NCI-H2029 (cell line): Measurements from ENCODE around the gene NPEPPS.
"Not testable (repeated sequence)": the region's sequence is repeated elsewhere in the genome, so short reads cannot be mapped to it uniquely, and the experiment has no call there.

Experiments used
- DNase-seq: peaks from one replicate; lab custom pipeline; 2025; lab: John Stamatoyannopoulos, UW

The NPEPPS gene

GRCh38 chr17:47560517-47561043 lies 29.7 kb downstream of the NPEPPS start:
- DNase-seq: not testable (repeated sequence)

DNA sequence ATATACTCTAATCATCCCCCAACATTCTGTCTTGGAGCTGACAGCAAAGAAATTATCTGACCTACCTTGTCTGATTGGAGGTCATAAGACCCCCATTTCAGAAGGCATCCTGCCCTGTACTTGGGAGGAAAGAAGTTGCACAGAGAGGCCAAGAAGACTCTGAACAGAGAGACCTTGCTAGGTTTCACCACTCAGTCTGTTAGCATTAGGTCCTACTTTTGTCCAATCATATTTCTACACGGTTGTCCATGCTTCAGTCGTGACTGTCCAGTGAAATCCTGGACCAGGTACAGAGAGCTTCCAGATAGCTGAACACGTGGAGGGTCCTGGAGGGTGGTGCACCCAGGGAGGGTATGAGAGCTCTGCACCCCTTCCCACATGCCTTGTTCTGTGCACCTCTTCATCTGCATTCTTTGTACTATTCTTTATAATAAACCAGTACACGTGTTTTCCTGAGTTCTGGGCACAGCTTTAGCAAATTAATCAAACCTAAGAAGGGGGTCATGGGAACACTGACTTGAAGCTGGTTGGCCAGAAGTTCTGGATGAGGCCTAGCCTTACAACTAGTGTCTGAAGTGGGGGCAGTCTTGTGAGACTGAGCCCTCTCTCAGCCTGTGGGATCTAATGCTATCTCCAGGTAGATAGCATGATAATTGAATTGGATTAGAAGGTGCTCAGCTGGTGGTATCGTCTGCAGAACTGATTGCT lies 30.9 kb downstream of the NPEPPS start:
- not testable (repeated sequence) for DNase-seq

- not testable (repeated sequence) for DNase-seq
These were observed 31.4 kb downstream of the NPEPPS start for GRCh38 chr17:47562406-47562705.

- DNase-seq: not testable (repeated sequence)
These were observed 36.4 kb downstream of the NPEPPS start for GRCh38 chr17:47567261-47567660.

DNA sequence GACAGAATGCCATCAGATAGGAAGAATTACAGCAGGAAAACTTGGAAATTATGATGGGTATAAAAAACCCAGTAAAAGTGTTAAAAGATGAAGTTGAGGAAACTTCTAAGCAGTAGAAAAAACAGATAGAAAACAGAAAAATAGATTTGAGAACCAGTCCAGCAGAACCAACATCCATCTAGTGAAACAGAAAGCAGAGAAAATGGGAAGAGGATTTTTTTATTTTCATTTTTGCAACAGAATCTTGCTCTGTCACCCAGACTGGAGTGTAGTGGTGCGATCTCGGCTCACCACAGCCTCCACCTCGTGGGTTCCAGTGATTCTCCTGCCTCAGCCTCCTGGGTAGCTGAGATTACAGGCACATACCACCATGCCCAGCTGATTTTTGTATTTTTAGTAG lies 41.7 kb downstream of the NPEPPS start:
- not testable (repeated sequence) for DNase-seq

- DNase-seq: peak; percentile 27
These were observed 51.5 kb downstream of the NPEPPS start for GRCh38 chr17:47582416-47582815.

GRCh38 chr17:47586378-47587055 lies 55.6 kb downstream of the NPEPPS start:
- DNase-seq: not testable (repeated sequence)

- DNase-seq: not testable (repeated sequence)
These were observed 62.6 kb downstream of the NPEPPS start for GRCh38 chr17:47593522-47593921.

DNA sequence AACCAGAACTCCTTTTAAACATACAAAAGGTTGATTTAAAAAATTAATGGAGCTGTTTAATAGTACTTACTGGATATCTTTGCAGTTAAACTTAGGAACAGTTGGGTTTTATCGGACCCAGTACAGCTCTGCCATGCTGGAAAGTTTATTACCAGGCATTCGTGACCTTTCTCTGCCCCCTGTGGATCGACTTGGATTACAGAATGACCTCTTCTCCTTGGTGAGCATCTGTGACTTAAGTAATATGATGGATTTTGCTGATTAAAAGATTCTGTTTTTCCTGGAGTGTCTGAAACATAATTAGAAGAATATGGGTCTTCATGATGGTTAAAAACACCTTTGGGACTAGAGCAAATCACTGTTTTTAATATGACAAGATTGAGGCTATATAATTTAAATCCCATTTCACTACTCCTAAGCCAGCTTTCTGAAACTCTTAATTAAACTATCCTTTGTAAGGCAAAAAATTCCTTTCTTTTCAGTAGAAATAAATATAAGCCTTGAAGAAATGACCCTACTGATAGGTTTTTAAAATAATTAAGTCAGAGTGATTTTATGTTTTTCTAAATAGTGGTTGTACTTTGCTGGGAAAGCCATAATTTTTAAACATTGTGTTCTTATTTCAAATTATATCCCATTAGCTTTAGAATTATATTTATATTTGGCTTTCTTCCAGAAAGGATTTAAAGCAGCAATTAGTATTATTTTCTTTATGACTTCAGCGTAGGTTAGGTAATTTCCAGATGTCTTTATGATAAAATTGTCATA lies 73.1 kb downstream of the NPEPPS start:
- no peak for DNase-seq

GRCh38 chr17:47604598-47604927 lies 73.7 kb downstream of the NPEPPS start:
- no peak for DNase-seq

- DNase-seq: no peak
These were observed 74.1 kb downstream of the NPEPPS start for GRCh38 chr17:47605011-47605410.

DNA sequence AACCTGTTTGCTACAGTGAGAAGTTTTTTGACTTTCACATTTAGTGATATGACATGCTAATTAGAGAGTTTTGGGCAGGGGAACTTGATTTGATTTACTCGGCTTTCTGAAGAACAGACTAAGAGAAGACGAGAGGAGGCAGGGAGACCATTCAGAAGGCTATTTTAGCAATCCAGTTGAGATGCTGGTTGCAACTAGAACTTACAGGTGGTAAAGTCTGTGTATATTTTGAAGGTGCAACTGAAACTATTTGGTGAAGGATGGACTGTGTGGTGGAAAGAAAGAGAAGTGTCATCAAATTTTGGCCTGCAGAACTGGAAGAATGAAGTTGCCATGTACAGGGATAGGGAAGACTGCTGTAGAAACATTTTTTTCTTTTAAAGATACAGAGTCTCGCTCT lies 76.6 kb downstream of the NPEPPS start:
- DNase-seq: no peak

GRCh38 chr17:47611372-47612350 lies 80.8 kb downstream of the NPEPPS start:
- no peak for DNase-seq

- DNase-seq: no peak
These were observed 85.0 kb downstream of the NPEPPS start for GRCh38 chr17:47615766-47616424.

DNA sequence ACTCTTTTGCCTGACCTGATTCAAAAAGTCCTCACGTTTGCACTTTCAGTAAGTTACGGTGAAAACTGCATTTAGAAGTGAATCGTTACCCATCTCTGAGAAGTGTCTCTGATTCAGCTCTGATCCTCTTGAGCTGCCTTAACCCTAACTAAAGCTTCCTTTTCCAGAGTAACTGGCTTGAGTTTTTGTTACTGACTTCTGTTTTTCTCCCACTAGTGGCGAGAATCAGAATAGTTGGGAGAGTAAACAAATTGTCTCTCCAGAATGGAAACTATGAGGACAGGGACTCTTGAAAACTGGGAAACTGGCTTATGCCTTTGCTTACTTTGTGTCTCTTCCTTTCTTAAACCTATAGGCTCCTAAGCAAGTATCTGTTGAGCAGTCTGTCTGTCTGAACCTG lies 87.5 kb downstream of the NPEPPS start:
- no peak for DNase-seq

- DNase-seq: no peak
These were observed 89.8 kb downstream of the NPEPPS start for GRCh38 chr17:47620503-47621245.

DNA sequence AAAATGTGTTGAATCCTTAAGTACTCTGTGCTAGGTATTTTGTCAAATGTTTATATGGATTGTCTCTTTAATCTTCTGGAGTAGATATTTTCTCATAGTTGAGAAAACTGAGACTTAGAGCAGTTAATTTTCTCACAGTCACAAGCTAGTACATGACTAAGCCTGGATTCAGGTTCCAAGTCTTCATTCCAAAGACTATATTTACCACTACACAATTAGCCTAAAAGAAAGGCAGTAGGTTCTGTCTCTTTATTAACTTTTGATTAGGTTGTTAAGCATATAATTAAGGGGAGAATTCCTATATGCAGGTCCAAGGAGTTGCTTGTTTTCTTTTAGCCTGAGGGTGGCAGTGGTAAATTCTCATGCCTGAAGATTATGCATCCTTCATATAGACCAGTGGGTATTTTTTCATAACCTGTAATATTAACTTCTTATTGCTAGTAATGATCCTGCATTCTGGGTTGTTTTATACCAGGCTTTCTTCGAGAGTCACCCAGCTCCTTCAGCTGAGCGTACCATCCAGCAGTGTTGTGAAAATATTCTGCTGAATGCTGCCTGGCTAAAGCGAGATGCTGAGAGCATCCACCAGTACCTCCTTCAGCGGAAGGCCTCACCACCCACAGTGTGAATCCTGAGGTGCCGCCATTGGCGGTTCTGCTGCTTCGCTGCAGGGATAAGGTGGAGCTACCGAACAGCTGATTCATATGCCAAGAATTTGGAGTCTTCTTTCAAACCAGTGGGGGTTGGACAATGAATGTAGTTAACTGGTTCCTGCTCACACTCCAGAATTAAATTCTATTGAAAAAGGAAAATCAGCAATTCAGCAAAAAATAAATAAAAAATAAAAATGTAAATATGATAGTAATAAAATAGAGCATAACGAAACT lies 90.6 kb downstream of the NPEPPS start:
- no peak for DNase-seq

GRCh38 chr17:47622180-47622549 lies 91.3 kb downstream of the NPEPPS start:
- DNase-seq: no peak

DNA sequence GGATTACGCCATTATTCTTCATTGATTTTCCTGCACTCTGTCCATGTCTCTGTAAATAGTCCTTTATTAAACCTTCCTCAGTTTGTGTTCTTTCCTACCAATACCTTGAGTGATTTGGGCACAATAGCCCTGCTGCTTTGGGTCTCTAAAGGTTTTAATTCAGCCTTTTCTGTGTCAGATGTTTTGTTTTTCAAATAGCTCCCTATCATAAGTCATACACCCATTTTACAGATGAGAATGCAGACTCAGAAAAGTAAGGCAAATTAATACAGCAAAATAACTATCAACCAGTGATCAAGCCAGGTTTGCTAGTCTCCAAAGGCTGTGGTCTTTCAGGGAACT lies 93.8 kb downstream of the NPEPPS start:
- DNase-seq: no peak
